ENCODE data around the gene TNS3. TPM values are rescaled to one million over a fixed set of nuclear protein-coding genes. Genes with fewer than 3 reads are reported as not detected.

TNS3 gene
- total RNA-seq, 1 donor from 2014 or later, result 174 TPM

DNA sequence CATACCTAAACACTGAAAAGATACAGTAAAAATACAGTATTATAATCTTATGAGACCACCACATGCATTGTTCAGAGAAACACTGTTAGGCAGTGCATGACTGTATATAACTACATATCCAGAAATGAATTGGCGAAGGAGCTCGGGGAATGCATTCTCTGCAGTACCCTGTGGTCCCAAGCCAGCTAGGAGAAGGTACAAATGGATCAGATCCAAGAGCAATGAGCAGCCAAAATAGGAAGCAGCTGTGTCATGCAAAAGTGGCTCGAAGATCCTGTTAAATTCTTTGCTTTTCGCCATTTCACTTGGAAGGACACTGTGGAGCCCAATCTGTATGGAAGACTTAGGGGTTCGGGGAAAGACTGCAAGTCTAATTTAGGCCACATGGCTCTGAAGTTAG lies 334.8 kb downstream of the TNS3 start:
- Histone ChIP-seq H3K4me1 (no peaks in the 10 kb centered on the region), H3K36me3 (no peaks in the 10 kb centered on the region), H3K9me3 (no peaks in the 10 kb centered on the region), H3K27me3 (ENCODE audit: low read depth) (no peaks in the 10 kb centered on the region), H3K27ac (no peak overlapping the region), H3K4me3 (no peak overlapping the region)
- intact Hi-C loops (cut with DNase I), result no loop called here
- DNase-seq, result no peak
- TF ChIP-seq, protein P1, sequence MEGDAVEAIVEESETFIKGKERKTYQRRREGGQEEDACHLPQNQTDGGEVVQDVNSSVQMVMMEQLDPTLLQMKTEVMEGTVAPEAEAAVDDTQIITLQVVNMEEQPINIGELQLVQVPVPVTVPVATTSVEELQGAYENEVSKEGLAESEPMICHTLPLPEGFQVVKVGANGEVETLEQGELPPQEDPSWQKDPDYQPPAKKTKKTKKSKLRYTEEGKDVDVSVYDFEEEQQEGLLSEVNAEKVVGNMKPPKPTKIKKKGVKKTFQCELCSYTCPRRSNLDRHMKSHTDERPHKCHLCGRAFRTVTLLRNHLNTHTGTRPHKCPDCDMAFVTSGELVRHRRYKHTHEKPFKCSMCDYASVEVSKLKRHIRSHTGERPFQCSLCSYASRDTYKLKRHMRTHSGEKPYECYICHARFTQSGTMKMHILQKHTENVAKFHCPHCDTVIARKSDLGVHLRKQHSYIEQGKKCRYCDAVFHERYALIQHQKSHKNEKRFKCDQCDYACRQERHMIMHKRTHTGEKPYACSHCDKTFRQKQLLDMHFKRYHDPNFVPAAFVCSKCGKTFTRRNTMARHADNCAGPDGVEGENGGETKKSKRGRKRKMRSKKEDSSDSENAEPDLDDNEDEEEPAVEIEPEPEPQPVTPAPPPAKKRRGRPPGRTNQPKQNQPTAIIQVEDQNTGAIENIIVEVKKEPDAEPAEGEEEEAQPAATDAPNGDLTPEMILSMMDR (IDR thresholded peaks at IDR 0.05), result no peak
- ATAC-seq, result no peak

DNA sequence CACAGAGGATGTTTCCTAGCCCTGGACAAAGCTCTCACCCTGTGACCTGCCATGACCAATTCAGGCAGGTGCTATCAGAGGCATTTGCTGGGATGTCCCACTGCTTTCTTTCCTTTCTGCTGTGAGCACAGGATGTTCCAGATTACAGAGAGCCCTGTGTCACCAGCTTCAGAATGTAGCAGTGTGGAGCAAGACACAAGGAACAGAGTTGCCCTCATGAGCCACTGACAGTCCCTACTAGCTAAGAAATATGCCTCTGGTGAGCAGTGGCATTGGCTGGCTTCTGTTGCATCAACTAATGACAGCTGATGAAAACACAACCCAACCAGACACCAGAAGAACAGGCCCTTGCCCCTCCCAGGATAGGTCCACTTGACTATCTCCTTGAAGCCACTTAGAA lies 337.2 kb downstream of the TNS3 start:
- H3K27me3 ChIP-seq (ENCODE audit: low read depth), result no peaks in the 10 kb centered on the region
- no peaks in the 10 kb centered on the region for H3K4me1 ChIP-seq
- H3K4me3 ChIP-seq, result no peak overlapping the region
- H3K27ac ChIP-seq, result no peak overlapping the region
- ATAC-seq, result no peak
- intact Hi-C loops (cut with DNase I), result no loop called here
- TF ChIP-seq, protein P1 (IDR thresholded peaks at IDR 0.05), result no peak
- no peaks in the 10 kb centered on the region for H3K36me3 ChIP-seq
- no peaks in the 10 kb centered on the region for H3K9me3 ChIP-seq
- no peak for DNase-seq

DNA sequence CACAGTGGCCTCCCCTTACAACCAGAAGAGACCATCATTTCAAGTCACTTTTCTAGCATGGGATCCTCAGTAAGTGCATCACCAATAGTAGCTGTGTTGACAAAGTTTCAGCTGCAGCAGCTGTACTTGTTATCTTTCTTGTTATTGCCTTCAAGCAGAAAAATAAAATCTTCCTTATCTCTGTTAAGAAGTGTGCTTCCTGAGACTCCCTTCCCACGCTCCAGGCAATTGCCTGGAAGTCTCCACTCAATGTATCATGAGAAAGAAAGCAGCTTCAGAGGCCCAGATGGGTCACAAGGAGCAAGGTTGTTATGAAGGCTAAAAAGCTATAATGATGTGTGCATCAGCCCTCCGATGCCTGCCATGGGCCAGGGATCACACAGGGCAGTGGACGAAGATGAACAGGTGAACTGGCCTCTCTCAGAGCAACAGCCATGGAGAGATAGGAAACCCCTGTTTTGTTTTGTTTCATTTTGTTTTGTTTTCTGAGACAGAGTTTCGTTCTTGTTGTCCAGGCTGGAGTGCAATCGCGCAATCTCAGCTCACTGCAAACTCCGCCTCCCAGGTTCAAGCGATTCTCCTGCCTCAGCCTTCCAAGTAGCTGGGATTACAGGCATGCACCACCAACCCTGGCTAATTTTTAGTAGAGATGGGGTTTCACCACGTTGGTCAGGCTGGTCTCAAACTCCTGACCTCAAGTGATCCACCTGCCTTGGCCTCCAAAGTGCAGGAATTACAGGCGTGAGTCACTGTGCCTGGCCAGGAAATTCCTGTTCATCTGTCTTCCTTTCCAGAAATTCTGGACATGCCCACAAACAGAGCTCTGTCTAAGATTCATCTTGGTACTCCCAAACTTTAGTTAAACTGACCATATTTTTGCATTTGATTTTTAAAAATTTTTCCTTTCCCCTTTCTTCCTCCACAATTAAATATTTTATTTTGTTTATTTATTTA lies 340.5 kb downstream of the TNS3 start:
- H3K27ac ChIP-seq, result no peak overlapping the region
- DNase-seq, result no peak
- no peak for ATAC-seq
- H3K9me3 ChIP-seq, result no peaks in the 10 kb centered on the region
- TF ChIP-seq, protein P1 (IDR thresholded peaks at IDR 0.05), result no peak
- no peaks in the 10 kb centered on the region for H3K4me1 ChIP-seq
- H3K36me3 ChIP-seq, result no peaks in the 10 kb centered on the region
- intact Hi-C loops (cut with DNase I), result no loop called here
- H3K27me3 ChIP-seq (ENCODE audit: low read depth), result no peaks in the 10 kb centered on the region
- H3K4me3 ChIP-seq, result no peak overlapping the region

DNA sequence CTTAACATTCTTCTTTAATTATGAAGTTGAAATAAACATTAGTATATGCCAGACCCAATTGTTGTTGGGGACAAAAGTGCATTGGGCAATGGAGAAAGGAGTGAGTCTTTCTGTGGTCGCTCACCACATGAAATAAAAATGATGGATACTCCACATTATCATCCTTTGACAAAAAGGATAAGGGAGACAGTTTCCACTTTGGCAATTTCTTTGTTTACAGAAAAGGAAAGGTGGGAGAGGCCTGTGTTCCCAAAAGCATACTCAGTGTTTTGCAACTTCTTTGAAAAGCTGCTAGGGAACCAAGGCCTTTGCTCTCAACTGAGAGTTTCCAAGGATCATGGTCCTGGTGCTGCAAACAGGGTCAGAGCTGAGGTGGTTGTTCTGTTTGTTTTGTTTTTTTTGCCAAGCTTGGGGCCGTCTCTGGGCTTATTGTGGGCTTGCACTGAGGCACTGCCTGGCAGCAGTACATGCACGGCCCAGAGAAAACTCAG lies 341.9 kb downstream of the TNS3 start:
- no peaks in the 10 kb centered on the region for H3K4me1 ChIP-seq
- no peak overlapping the region for H3K27ac ChIP-seq
- TF ChIP-seq, protein P1 (IDR thresholded peaks at IDR 0.05), result no peak
- H3K9me3 ChIP-seq, result no peaks in the 10 kb centered on the region
- ATAC-seq, result no peak
- intact Hi-C loops (cut with DNase I), result no loop called here
- H3K4me3 ChIP-seq, result no peak overlapping the region
- no peak for DNase-seq
- no peaks in the 10 kb centered on the region for H3K36me3 ChIP-seq
- H3K27me3 ChIP-seq (ENCODE audit: low read depth), result no peaks in the 10 kb centered on the region

DNA sequence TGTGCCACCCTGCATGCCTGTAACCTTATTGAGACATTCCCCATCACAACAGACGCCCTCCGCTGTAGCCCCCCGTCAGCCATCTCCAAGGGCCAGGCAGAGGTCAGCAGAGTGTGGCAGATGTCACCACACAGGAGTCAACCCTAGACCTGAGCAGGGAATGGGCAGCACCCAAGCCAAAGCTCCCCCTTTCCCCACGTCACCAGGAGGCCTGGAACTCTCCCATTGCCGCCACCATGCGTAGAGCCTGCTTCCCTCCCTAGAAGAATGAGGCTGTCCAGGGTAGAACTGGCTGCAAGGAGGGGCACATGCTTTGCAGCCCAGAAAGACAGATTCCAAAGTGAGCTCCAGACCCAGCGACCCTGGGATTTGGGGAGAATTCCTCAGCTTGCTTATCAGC lies 342.9 kb downstream of the TNS3 start:
- no peaks in the 10 kb centered on the region for H3K9me3 ChIP-seq
- no peak overlapping the region for H3K4me3 ChIP-seq
- TF ChIP-seq, protein P1 (IDR thresholded peaks at IDR 0.05), result no peak
- DNase-seq (no peak), ATAC-seq (no peak)
- H3K4me1 ChIP-seq, result no peaks in the 10 kb centered on the region
- H3K27ac ChIP-seq, result no peak overlapping the region
- intact Hi-C loops (cut with DNase I), result no loop called here
- no peaks in the 10 kb centered on the region for H3K27me3 ChIP-seq (ENCODE audit: low read depth)
- no peaks in the 10 kb centered on the region for H3K36me3 ChIP-seq
